GM19395 (cell line): ENCODE data around the gene RAB3A.

Experiments used
- ATAC-seq: cut with Tn5 transposase; IDR thresholded peaks from one replicate; pipeline ENCODE4 v1.9.1; 2021; ENCODE audit warnings: mild to moderate bottlenecking, moderate library complexity; ENCODE audit not compliant: unreplicated experiment

RAB3A gene

GRCh38 chr19:18203863-18204393, at the start of gene RAB3A:
Gene RAB3A, minus strand, starts transcription at chr19:18204042. Its CDS starts 1,302 bp downstream, at chr19:18202740.
- ATAC-seq: peak; percentile 88

- ATAC-seq: no peak
These were observed 49.3 kb upstream of the RAB3A start for GRCh38 chr19:18253130-18253529.

DNA sequence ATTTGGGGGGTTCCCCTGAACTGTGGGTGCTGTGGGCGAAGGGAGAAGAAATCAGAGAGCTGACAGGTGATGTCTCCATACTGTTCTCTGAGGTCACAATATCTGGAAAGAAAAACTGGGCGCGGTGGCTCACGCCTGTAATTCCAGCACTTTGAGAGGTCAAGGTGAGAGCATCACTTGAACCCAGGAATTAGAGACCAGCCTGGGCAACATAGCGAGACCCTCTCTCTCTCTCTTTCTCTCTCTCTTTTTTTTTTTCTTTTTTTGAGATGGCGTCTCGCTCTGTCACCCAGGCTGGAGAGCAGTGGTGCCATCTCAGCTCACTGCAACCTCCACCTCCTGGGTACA, 48.5 kb upstream of the RAB3A start:
- no peak for ATAC-seq

DNA sequence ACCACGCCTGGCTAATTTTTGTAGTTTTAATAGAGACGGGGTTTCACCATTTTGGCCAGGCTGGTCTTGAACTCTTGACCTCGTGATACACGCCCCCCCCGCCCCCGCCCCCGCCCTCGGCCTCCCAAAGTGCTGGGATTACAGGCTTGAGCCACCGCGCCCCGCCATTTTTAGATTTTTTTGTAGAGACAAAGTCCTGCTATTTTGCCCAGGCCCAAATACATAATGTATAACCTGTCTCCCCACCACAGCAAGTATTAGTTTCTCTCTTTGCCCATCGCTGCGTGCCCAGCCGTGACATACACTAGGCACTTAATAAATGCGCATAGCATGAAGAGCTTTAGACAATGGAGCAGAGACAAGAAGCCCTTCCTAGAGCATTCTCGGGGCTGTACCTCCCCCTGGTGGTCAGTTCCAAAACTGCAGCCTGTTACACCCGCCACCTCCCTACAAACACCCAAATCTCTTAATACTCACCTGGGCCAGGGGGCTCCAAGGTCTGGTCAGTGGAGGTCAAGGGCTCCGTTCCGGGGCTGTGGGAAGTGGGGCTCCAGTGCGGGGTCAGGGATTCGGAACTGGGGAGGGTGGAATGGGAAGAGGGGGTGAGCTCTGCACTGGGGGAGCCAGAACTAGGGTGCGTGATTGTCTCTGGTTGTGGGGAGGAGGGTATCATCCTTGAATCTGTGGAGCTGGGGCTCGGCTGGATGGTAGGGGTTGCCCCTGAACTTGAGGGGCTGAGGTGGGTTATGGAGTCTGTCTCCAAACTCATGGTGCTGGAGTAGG, 47.9 kb upstream of the RAB3A start:
- no peak for ATAC-seq

DNA sequence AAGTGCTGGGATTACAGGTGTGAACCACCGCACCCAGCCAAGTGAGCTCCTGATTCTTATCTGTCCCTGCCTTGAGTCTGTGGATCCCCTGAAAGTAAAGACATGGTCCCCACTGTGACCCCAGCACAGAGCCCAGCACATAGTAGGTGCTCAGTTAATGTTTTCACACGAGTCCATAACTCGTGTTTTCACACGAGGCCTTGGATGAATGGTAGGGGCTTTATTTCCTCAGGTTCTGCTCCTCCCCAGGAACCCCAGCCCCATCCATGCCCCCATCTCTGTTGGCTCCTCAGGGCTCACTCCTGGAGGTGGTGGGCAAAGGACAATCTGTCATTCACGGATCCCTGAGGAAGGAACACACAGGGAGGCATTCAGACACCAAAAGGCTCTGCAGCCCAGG, 46.0 kb upstream of the RAB3A start:
- no peak for ATAC-seq

- ATAC-seq: no peak
These were observed 41.5 kb upstream of the RAB3A start for GRCh38 chr19:18245297-18245696.

DNA sequence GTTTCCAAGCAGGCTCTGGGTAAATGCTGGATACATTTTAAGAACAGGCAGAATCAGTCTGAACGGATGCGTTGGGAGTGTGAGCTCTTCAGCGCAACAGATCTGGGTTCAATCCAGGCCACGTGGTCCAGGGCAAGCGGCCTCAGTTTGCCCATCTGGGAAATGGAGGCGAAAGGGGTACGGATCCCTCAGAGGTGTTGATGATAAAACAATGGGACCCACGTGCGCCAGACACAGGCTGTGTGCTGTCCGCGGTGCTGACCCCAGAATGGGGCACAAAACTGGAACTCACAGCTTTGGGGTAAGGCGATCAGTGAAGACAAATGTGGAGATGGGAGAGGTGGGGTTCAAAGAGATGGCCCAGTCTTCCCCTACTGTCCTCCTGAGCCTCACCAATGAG, 35.5 kb upstream of the RAB3A start:
- no peak for ATAC-seq

DNA sequence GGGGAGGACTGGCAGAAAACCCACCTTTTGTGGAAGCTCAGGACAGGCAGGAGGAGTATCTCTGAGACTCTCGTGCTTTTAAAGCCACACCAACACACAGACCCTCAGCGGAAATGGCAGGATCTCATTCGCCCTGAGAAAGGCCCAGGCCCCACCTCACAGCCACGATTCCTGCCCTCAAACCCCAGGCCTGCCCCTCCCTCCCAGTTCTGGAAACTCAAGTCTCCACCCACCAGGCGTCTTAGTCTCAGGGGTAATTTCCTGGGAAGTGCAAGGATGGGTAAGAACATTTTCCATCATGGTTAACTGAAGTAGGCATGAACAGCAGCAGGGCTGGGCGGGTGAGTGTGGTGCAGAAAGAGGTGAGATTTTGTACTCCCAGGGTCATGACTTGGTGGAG, 30.4 kb upstream of the RAB3A start:
- no peak for ATAC-seq

DNA sequence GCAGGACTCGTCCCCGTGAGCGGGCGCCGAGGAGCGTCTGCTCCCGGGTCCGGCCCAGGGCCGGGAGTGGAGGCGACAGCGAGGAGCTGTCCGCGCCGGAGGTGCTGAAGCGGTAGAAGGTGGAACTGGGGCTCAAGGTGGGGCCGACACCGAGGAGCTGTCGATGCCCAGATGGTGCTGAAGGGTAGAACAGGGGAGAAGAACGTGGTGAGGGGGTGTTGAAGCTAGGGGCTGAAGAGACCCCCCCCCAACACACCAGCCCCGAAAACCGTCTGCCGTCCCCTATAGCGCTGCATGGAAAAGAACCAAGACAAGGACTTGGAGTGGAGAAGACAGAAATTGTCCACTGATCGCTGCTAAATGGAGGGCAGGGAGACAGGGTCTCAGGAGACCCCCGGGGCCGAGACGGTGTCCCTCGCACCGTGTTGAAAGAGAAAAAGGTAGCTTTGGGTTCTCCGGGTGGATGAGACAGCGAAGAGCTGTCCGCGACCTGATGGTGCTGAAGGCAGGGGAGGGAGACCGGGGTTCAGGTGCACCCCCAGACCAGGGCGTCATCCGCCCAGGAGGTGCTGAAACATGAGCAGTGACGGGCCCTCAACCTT, 29.5 kb upstream of the RAB3A start:
- ATAC-seq: no peak

- no peak for ATAC-seq
These were observed 28.8 kb upstream of the RAB3A start for GRCh38 chr19:18232540-18233223.

GRCh38 chr19:18231775-18232174, 27.9 kb upstream of the RAB3A start:
- no peak for ATAC-seq

GRCh38 chr19:18230941-18231734, 27.3 kb upstream of the RAB3A start:
- no peak for ATAC-seq

- ATAC-seq: no peak
These were observed 26.1 kb upstream of the RAB3A start for GRCh38 chr19:18229915-18230314.

- no peak for ATAC-seq
These were observed 25.6 kb upstream of the RAB3A start for GRCh38 chr19:18229474-18229873.

- no peak for ATAC-seq
These were observed 24.0 kb upstream of the RAB3A start for GRCh38 chr19:18227781-18228271.

DNA sequence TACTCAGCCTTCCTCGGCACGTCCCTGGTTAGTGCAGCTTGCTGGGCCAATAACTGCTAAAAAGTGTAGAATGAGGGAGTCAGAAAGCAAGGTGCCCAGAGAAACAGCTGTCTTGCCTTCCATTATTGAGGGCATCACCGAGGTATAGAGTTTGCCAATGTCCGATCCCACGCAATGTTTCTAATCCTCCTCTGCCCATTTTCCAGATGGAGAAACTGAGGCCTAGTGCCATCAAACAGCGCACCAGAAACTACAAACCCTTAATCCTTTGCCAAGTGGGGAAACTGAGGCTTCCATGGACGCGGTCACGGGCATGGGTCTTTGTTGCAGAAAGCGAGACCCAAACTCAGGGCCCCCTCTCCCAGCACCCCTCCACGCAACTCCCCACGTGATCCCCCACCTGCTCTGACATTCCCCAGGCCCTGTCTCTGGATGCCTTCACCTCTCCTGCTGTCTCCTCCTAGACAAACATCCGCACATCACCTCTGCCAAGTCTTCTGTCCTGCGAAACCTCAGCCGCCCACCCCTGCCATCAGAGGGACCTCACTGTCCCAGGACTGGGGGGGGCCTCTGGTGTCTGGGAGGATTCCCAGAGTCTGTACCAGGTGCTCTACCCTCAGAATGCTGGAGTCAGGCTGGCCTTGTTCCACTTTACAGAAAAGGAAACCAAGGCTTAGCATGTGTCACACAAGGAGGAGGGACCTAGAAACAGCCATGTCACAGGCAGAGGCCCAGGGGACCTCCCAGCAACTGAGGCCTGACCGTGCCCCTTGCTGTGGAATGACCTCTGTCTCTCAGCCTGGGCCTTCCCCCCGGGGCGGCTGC, 23.3 kb upstream of the RAB3A start:
- no peak for ATAC-seq

DNA sequence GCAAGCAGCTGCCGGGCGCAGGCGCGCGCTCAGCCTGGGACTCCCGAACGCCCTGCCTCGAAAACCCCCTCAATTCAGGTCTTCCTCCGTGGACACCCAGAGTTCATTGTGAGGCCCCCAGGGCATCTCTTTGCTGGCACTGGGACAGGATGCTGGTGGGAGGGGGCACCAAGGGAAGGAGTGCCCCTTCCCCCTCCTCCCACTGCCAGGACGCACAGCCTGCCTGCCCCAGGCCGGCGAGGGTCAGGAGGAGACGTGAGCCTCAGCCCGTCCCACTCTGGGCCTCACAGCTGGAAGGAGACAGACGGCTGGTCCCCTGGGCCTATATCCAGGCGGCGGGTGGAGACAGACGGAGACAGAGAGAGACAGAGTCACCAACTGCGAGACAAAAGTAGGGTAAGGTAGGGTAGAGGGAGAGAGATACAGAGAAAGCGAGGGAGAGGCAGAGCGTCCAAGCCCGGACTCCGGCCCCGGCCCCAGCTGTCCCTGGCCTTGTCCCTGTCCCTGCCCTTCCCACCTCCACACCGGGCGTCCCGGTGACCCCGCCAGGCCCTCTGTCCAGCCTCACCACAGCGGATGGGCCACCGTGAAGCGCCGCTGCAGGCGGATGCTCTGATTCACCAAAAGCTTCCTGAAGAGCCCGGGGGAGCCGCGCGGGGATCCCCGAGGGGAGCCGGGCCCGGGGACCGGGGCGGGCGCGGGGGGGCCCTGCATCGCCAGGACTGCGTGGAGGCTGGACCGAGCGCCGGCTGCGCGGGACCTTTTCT, 22.0 kb upstream of the RAB3A start, which contains the start of gene PDE4C:
Gene PDE4C, minus strand, starts transcription at position 737 of the 767 bp plus-strand sequence. Its CDS starts 23 bp downstream, at position 714.
- ATAC-seq: no peak

DNA sequence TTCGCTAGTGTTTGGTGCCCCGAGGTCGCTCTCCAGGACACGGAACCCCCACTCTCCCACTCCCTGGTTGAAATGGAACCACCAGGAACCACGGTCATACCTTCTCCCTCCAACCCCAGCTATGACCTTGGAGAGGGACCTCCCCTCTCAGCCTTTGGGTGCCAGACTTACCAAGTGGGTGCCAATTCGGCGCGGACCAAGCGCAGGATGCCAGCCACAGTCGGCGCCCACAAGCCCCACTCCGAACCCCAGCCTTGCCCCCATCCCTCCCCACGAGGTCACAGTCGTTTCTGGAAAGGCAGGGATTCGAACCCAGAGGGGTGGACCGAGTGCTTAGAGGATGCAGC, 21.5 kb upstream of the RAB3A start:
- no peak for ATAC-seq
